Esophagus squamous epithelium (tissue), 4 donors: ENCODE measurements around the gene SMAD5.

Source experiments
- POLR2A ChIP-seq, 4 donors: fragments of 450-650 bp; IDR thresholded peaks; one replicate each; pipeline ENCODE4 v1.6.1; 2017; ENCODE audit warnings: antibody characterized with exemption in 4 of 4, mild to moderate bottlenecking in 4 of 4, moderate library complexity in 3 of 4
- TF ChIP-seq, protein P1 (sequence below), 6 experiments: fragments of 450-650 bp in 4 of 6; fragments of 200-600 bp in 2 of 6; sonication (generic) in 2 of 6; IDR thresholded peaks; one replicate each; pipeline ENCODE4 v1.5.1; 2016 to 2019; ENCODE audit warnings: antibody characterized with exemption in 6 of 6, mild to moderate bottlenecking in 4 of 6, moderate library complexity in 4 of 6

DNA sequence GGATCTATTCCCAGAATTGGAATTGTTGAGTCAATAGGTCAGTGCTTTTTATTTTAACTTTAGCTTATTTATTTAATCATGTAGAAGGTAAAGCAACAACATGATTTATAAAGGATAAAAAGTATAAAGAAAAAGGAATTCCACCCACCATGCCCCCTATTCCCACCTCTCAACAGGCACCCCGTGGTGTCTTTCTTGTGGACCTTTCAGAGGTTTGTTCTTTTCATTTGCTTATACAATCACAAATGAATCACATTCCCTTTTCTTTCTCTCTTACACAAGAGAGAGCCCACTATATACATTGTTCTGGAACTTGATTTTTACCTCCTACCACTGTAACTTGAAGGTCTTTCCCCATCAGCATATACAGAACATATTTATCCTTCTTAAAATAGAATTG, 97.5 kb downstream of the SMAD5 start:
- TF ChIP-seq, protein P1, sequence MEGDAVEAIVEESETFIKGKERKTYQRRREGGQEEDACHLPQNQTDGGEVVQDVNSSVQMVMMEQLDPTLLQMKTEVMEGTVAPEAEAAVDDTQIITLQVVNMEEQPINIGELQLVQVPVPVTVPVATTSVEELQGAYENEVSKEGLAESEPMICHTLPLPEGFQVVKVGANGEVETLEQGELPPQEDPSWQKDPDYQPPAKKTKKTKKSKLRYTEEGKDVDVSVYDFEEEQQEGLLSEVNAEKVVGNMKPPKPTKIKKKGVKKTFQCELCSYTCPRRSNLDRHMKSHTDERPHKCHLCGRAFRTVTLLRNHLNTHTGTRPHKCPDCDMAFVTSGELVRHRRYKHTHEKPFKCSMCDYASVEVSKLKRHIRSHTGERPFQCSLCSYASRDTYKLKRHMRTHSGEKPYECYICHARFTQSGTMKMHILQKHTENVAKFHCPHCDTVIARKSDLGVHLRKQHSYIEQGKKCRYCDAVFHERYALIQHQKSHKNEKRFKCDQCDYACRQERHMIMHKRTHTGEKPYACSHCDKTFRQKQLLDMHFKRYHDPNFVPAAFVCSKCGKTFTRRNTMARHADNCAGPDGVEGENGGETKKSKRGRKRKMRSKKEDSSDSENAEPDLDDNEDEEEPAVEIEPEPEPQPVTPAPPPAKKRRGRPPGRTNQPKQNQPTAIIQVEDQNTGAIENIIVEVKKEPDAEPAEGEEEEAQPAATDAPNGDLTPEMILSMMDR (IDR thresholded peaks at IDR 0.05) = no peak
- no peak for TF ChIP-seq POLR2A (IDR thresholded peaks at IDR 0.05)
